SJSA1 (cell line): ENCODE measurements around the gene SLC39A1. TPM values are rescaled to one million over a fixed set of nuclear protein-coding genes. Genes with fewer than 3 reads are reported as not detected.
"Not testable (repeated sequence)": the region's sequence is repeated elsewhere in the genome, so short reads cannot be mapped to it uniquely, and the experiment has no call there.

Source experiments
- DNase-seq, 2 experiments: peaks; one replicate each; pipeline ENCODE4 v3.0.0-alpha.2; 2015 to 2020; ENCODE audit warnings: low spot score in 2 of 2, low read depth in 1 of 2
- H3K27ac ChIP-seq: fragments of 250-450 bp; sonication (Bioruptor Pico); 2 replicates; pipeline ENCODE4 v1.5.1; 2020; ENCODE audit warnings: mild to moderate bottlenecking, moderate library complexity
- H3K27me3 ChIP-seq: fragments of 250-450 bp; sonication (Bioruptor Pico); replicated peaks from 2 replicates; pipeline ENCODE4 v1.5.1; 2020; ENCODE audit warnings: mild to moderate bottlenecking, moderate library complexity
- H3K36me3 ChIP-seq: fragments of 250-450 bp; sonication (Bioruptor Pico); 2 replicates; pipeline ENCODE4 v1.5.1; 2020; ENCODE audit warnings: mild to moderate bottlenecking
- H3K4me1 ChIP-seq: fragments of 250-450 bp; sonication (Bioruptor Pico); replicated peaks from 2 replicates; pipeline ENCODE4 v1.6.1; 2021; ENCODE audit warnings: mild to moderate bottlenecking
- H3K4me3 ChIP-seq: fragments of 250-450 bp; sonication (Bioruptor Pico); 2 replicates; pipeline ENCODE4 v1.5.1; 2020; ENCODE audit warnings: mild to moderate bottlenecking
- H3K9me3 ChIP-seq: fragments of 250-450 bp; sonication (Bioruptor Pico); replicated peaks from 2 replicates; pipeline ENCODE4 v1.5.1; 2020; ENCODE audit warnings: mild to moderate bottlenecking
- total RNA-seq: library from RNA; depleted of rRNA; stranded (reverse); fragments of >200 nt; shearing (Covaris generic); gene quantifications from 2 replicates; pipeline ENCODE4 v1.2.3, GENCODE V29; 2014

Gene SLC39A1
- total RNA-seq, 1 experiment from 2014 or later, result 153 TPM

GRCh38 chr1:153985341-153985912 is 22.1 kb upstream of the SLC39A1 start:
- Histone ChIP-seq H3K4me3 (peak overlapping the region; percentile 52), H3K27me3 (no peaks in the 10 kb centered on the region), H3K9me3 (no peaks in the 10 kb centered on the region), H3K4me1 (peaks cover 23% of the 10 kb centered on the region), H3K27ac (peak overlapping the region; percentile 53), H3K36me3 (peaks cover 36% of the 10 kb centered on the region)
- peak; percentile 69 to 79 for DNase-seq

DNA sequence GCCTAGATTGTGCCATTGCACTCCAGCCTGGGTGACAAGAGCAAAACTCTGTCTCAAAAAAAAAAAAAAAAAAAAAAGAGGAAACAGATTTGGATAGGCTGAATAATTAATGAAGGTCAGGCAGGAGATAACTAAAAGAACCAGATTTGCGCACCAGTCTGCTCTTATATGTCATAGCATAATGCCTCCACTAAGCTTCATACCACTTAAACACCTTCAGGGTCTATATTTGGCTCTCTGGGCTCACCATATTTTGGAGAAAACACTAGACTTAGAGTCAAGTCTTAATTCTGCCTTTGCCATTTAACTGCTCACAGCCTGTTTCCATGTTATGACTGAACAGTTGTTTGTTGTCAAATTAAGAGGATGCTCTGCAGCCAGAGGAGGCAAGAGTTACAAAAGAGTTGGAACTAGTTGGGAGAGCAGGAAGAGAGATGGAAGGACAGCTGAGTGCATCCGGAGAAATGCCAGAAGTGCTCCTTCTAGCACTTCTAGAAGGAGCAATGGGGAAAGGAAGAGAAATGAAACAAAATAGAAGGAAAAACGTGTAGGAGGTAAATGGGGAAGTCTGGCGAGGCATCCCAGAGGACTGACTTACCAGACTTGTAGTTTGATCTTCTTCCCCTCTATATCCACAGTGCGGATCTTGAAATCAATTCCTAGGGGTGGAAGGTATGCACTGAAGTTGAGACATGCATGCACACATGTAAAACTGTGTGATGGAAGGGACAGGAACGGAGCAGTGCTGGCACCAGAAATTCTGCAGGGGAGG is 21.0 kb upstream of the SLC39A1 start:
- Histone ChIP-seq H3K9me3 (no peaks in the 10 kb centered on the region), H3K27me3 (no peaks in the 10 kb centered on the region), H3K27ac (no peak overlapping the region), H3K4me1 (peaks cover 18% of the 10 kb centered on the region), H3K4me3 (no peak overlapping the region), H3K36me3 (peaks cover 36% of the 10 kb centered on the region)
- no peak for DNase-seq

GRCh38 chr1:153981735-153982134 is 18.4 kb upstream of the SLC39A1 start:
- H3K27ac ChIP-seq, DNase-seq, H3K27me3 ChIP-seq, H3K9me3 ChIP-seq, H3K4me3 ChIP-seq: not testable (repeated sequence)
- peaks cover 18% of the 10 kb centered on the region for H3K4me1 ChIP-seq
- H3K36me3 ChIP-seq, result peaks cover 45% of the 10 kb centered on the region

DNA sequence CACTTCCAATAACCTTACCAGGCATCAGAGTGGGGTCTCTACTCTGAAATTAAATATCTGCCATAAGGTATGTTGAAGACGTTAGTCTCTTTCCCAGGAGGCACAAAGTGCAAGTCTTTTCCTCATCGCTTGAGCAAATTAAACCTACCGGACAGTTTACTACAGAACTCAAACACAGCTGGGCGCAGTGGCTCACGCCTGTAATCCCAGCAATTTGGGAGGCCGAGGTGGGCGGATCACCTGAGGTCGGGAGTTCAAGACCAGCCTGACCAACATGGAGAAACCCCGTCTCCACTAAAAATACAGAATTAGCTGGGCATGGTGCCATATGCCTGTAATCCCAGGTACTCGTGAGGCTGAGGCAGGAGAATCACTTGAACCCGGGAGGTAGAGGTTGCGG is 15.8 kb upstream of the SLC39A1 start:
- not testable (repeated sequence) for H3K9me3 ChIP-seq, H3K4me1 ChIP-seq, H3K27me3 ChIP-seq, H3K4me3 ChIP-seq, DNase-seq, H3K27ac ChIP-seq
- peaks cover 62% of the 10 kb centered on the region for H3K36me3 ChIP-seq

- peaks cover 8% of the 10 kb centered on the region for H3K4me1 ChIP-seq
- no peaks in the 10 kb centered on the region for H3K27me3 ChIP-seq
- no peak overlapping the region for H3K27ac ChIP-seq
- no peaks in the 10 kb centered on the region for H3K9me3 ChIP-seq
- peak overlapping the region; percentile 70 for H3K4me3 ChIP-seq
- DNase-seq, result no peak
- peaks cover 64% of the 10 kb centered on the region for H3K36me3 ChIP-seq
Measured at GRCh38 chr1:153978274-153978909, 15.1 kb upstream of the SLC39A1 start.

- Histone ChIP-seq H3K9me3 (no peaks in the 10 kb centered on the region), H3K4me1 (peaks cover 8% of the 10 kb centered on the region), H3K27me3 (no peaks in the 10 kb centered on the region), H3K36me3 (peaks cover 55% of the 10 kb centered on the region), H3K27ac (no peak within 1 kb of the TSS), H3K4me3 (peak within 1 kb of the TSS; percentile 70)
- peak; percentile 67 to 83 for DNase-seq
Measured at GRCh38 chr1:153977250-153978240, 14.2 kb upstream of the SLC39A1 start, which contains the start of gene JTB. Gene JTB (minus strand): TSS chr1:153977674. CDS start chr1:153977252, 422 bp downstream.

DNA sequence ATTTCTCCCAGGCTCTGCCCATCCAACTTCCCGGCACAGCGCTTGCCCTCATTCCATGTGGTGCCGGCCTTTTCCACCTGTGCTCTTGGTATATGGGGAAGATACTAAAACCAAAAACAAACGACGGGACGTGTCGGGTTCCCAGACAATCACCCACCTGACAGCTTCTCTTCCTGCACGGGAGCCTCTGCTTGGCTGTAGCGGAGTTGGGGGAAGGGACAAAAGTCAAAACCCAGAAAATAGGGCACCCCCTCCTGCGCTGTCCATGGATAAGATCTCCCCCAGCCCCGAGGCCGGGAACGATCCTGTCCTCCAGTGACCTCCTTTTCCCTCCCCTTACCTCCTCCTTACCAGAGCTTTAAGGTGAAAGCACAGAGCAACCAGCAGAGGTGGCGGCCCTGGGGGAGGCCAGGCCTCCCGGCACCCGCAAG is 13.5 kb upstream of the SLC39A1 start:
- DNase-seq, result no peak
- peaks cover 51% of the 10 kb centered on the region for H3K36me3 ChIP-seq
- H3K4me3 ChIP-seq, result peak overlapping the region; percentile 70
- H3K27ac ChIP-seq, result no peak overlapping the region
- H3K4me1 ChIP-seq, result peaks cover 8% of the 10 kb centered on the region
- H3K27me3 ChIP-seq, result no peaks in the 10 kb centered on the region
- H3K9me3 ChIP-seq, result no peaks in the 10 kb centered on the region

DNA sequence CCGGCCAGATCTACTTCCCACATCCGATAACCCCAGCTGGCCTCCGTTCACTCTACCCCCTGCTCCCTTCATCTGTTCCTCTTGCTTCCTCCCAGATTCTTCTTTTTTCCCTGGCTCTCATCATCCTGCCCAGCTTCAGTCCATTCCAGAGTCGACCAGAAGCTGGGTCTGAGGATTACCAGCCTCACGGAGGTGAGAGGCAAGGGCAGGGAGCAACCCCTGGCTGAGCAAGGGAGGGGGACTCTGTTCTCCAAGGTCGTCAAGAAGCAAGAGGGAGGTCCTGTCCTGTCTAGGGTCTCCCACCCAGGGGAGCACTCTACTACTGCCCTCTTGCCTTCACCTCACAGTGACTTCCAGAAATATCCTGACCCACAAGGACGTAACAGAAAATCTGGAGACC is 10.2 kb upstream of the SLC39A1 start:
- no peak overlapping the region for H3K27ac ChIP-seq
- no peaks in the 10 kb centered on the region for H3K27me3 ChIP-seq
- H3K36me3 ChIP-seq, result peaks cover 34% of the 10 kb centered on the region
- no peak for DNase-seq
- no peak overlapping the region for H3K4me3 ChIP-seq
- peaks cover 8% of the 10 kb centered on the region for H3K4me1 ChIP-seq
- H3K9me3 ChIP-seq, result no peaks in the 10 kb centered on the region

GRCh38 chr1:153973071-153973470 is 9.7 kb upstream of the SLC39A1 start:
- no peak for DNase-seq
- H3K4me1 ChIP-seq, result peaks cover 10% of the 10 kb centered on the region
- peaks cover 33% of the 10 kb centered on the region for H3K36me3 ChIP-seq
- no peak overlapping the region for H3K4me3 ChIP-seq
- H3K27ac ChIP-seq, result no peak overlapping the region
- H3K27me3 ChIP-seq, result no peaks in the 10 kb centered on the region
- no peaks in the 10 kb centered on the region for H3K9me3 ChIP-seq

DNA sequence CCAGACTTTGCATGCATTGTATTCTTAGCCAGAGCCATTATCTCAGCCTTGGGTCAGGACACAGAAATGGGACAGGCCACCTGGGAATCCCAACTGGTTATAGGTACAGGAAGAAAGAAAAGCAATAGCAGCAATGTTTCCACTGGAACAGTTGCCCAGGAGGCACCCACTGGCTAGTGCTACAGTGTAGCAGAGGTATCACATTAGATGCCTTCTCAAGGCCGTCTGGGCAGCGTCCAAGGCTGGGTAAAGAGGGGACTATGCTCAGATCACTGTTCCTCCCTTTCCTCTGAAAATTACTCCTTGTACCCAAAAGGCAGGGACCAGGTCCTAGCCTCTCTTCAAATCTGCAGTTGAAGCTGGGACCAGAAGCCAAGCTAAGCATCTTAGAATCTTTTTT is 7.0 kb upstream of the SLC39A1 start:
- no peaks in the 10 kb centered on the region for H3K27me3 ChIP-seq
- peaks cover 16% of the 10 kb centered on the region for H3K4me1 ChIP-seq
- no peak overlapping the region for H3K4me3 ChIP-seq
- no peak for DNase-seq
- peaks cover 19% of the 10 kb centered on the region for H3K36me3 ChIP-seq
- H3K27ac ChIP-seq, result no peak overlapping the region
- no peaks in the 10 kb centered on the region for H3K9me3 ChIP-seq

DNA sequence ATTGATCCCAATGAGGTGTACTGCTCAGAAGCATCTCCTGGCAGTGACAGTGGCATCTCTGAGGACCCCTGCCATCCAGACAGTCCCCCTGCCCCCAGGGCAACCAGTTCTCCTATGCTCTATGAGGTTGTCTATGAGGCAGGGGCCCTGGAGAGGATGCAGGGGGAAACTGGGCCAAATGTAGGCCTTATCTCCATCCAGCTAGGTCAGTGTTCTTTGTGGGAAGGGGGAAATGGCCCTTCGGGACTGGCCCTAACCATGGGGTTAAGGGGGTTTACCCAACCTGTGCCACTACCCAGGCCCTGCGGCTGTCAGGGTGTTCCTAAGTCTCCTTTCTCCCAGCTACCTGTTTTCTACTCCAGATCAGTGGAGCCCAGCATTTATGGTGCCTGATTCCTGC is 5.6 kb upstream of the SLC39A1 start:
- H3K36me3 ChIP-seq, result peaks cover 5% of the 10 kb centered on the region
- H3K27me3 ChIP-seq, result no peaks in the 10 kb centered on the region
- peaks cover 24% of the 10 kb centered on the region for H3K4me1 ChIP-seq
- H3K27ac ChIP-seq, result no peak overlapping the region
- H3K4me3 ChIP-seq, result no peak overlapping the region
- H3K9me3 ChIP-seq, result no peaks in the 10 kb centered on the region
- DNase-seq, result no peak

- H3K27ac ChIP-seq, result no peak overlapping the region
- no peaks in the 10 kb centered on the region for H3K9me3 ChIP-seq
- DNase-seq, result no peak
- H3K27me3 ChIP-seq, result no peaks in the 10 kb centered on the region
- H3K4me1 ChIP-seq, result peaks cover 27% of the 10 kb centered on the region
- H3K4me3 ChIP-seq, result no peak overlapping the region
- no peaks in the 10 kb centered on the region; the same call in 1 of the 2 replicates for H3K36me3 ChIP-seq
Measured at GRCh38 chr1:153968408-153968807, 5.1 kb upstream of the SLC39A1 start.

- Histone ChIP-seq H3K27ac (peak overlapping the region; percentile 82; the same call in 1 of the 2 replicates), H3K4me3 (peak overlapping the region; percentile 51), H3K27me3 (no peaks in the 10 kb centered on the region), H3K4me1 (peaks cover 27% of the 10 kb centered on the region), H3K9me3 (no peaks in the 10 kb centered on the region), H3K36me3 (no peaks in the 10 kb centered on the region)
- no peak for DNase-seq
Measured at GRCh38 chr1:153968000-153968363, 4.6 kb upstream of the SLC39A1 start.
